Measurements from ENCODE around the gene DDIT3.

DNA sequence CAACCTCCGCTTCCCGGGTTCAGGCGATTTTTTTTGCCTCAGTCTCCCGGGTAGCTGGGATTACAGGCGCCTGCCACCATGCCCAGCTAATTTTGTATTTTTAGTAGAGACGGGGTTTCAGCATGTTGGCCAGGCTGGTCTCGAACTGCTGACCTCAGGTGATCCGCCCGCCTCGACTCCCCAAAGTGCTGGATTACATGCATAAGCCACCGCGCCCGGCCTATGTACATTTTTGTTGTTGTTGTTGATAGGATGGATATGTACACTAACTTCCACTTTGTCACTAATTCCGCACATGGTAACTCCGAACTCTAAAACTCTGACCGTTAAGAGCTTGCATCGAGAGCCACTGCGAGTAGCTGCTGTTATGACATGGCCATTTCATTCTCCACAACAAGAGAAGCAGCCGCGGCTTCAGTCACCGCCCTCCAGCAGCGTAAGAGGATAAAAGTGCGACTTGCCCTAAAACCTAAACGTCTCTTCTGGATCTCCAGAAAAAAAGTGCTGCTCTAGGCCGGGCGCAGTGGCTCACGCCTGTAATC, 33.2 kb downstream of the DDIT3 start:
- TF ChIP-seq, protein P1, sequence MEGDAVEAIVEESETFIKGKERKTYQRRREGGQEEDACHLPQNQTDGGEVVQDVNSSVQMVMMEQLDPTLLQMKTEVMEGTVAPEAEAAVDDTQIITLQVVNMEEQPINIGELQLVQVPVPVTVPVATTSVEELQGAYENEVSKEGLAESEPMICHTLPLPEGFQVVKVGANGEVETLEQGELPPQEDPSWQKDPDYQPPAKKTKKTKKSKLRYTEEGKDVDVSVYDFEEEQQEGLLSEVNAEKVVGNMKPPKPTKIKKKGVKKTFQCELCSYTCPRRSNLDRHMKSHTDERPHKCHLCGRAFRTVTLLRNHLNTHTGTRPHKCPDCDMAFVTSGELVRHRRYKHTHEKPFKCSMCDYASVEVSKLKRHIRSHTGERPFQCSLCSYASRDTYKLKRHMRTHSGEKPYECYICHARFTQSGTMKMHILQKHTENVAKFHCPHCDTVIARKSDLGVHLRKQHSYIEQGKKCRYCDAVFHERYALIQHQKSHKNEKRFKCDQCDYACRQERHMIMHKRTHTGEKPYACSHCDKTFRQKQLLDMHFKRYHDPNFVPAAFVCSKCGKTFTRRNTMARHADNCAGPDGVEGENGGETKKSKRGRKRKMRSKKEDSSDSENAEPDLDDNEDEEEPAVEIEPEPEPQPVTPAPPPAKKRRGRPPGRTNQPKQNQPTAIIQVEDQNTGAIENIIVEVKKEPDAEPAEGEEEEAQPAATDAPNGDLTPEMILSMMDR (conservative IDR thresholded peaks at IDR 0.05; ENCODE audit: low read depth, low read length), result no peak
- no peak for TF ChIP-seq EZH2 (IDR thresholded peaks at IDR 0.05; ENCODE audit: low read length, unreplicated experiment)

All from PC-3 (cell line).